ENCODE data around the gene HSDL2.

DNA sequence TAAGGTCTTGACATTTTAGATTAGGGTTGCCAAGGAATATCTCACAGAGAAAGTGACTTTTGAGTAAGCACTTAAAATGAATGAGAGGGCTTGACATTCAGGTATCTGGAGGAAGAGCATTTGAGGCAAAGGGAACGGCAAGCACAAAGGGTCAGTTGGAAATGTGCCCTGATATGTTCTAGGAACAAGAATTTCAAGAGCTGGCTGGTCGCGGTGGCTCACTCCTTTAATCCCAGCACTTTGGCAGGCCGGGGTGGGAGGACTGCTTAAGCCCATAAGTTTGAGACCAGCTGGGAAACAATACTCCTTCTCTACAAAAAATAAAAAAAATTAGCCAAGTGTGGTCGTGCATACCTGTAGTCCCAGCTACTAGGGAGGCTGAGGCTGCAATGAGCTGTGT is 123.3 kb downstream of the HSDL2 start:
- TF ChIP-seq CTCF (conservative IDR thresholded peaks at IDR 0.05; ENCODE audit: low read length) (no peak), EZH2phosphoT487 (IDR thresholded peaks at IDR 0.05; ENCODE audit: borderline replicate concordance) (no peak)

All from Loucy (cell line).